Fibroblast of skin of left quadriceps (primary cell): ENCODE measurements around the gene RFLNA.

ENCODE experiments used
- DNase-seq, 2 experiments: peaks; one replicate each; pipeline ENCODE4 v3.0.0-alpha.2; 2013; ENCODE audit warnings: low read depth in 2 of 2

The RFLNA gene

DNA sequence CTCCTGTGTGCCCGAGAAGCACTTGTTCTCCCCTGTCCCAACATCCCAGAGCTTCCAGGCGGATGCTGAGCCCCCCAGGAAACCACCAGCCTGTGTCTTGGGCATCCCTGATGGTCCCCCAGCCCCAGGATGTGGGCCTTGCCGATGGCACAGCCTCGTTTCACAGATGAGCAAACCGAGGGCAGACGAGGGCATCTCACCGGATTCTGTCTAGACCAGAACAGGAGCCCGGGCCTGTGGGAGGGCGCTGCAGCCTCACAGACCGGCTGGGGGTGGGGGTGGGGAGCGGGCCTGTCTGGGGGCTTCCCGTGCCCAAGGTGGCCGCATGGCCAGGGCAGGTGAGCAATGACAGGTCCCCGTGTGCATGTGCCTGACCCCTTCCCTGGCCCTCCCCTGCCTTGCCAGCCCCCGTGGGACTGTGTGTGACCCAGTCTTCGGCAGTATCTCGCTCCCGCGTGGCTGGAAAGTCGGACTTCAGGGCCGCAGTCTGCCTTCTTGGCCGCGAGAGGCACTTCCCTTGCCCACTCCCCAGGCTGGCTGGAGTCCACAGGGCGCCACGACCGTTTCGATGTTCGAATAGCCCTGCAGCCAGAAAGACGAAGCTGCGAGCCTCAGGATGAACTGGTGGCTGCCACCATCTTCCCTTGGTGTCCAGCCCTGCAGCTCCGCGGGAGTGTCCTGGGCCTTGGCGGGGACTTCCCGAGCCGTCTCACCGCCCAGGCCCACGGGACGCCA lies 8.9 kb downstream of the RFLNA start:
- DNase-seq = no peak

DNA sequence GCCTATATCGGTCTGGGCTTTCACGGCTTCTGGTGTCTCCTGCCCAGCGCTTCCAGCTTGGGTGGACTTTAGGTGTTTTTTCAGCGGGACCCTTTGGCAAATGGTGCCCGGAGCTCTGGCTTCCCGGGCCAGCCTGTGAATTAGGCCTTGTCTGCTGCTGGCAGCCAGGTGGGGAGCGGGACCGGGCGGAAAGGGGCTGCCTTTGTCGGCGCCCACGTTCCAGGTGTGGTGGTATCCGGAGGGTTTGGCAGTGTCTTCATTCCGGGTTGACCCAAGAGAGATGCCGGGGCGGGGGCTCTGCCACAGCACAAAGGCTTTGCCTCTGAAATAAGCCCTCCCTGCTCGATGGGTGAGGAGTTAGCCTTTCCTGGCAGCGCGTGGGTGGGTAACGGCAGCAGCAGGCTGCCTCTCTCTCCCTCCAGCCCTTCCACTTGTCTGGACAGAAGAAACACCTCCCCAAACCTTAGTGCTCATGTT lies 9.5 kb downstream of the RFLNA start:
- DNase-seq = no peak

DNA sequence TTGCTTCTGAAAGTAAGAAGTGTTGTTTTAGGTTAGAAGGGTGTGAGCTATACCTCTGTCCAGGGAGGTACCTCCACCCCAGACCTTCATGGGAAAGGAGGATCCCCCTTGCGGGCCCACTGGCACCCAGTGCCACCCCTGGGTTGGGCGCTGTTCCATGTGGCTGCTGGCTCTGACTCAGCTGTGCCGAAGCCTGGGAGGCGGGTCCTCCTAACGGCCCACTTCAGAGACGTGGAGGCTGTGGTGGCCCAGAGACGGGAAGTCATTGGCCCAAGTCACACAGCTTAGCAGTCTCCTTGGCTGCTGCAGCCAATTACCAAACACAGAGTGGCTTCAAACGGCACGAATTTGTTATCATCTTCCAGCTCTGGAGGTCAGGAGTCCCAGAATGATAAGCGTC lies 10.2 kb downstream of the RFLNA start:
- DNase-seq = no peak

DNA sequence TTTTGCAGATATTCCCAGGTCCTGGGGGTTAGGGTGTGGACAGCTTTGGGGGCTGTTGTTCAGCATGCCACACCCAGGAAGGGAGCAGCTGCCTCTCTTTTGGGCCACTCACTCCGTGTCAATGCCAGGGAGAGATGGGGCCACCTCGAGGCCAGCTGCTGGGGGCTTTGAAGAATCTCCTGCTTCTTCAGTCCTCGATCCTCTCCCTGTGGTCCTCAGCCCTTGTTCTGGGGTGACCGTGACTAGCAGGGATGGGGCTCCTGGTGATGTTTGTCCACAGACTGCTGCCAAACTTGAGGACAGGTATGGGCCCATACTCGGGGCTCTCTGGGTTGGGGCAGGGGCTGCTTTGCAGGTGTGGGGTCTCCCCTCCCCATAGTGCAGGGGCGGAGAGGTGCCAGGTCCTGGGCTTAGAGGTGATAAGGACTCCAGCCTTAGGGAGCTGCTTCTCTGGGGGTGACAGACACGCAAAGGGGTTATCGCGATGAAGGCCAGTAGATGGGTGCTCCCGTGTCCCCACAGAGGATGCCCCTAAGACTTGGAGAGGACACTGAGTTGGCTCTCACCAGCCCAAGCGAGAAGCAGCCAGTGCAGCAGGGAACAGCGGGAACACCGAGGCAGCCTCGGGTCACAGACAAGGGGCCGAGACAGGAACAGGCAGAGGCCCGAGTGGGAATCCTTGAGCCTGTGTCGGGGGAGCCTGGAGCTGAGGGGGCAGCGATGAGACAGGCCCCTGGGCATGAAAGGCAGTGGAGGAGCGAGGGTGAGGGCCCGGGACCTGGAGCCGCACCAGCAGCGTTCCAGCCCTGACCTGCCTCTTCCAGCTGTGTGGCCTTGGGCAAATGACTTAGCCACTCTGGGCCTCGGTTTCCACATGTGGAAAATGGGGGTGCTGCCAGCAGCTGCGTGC lies 11.1 kb downstream of the RFLNA start:
- no peak for DNase-seq

DNA sequence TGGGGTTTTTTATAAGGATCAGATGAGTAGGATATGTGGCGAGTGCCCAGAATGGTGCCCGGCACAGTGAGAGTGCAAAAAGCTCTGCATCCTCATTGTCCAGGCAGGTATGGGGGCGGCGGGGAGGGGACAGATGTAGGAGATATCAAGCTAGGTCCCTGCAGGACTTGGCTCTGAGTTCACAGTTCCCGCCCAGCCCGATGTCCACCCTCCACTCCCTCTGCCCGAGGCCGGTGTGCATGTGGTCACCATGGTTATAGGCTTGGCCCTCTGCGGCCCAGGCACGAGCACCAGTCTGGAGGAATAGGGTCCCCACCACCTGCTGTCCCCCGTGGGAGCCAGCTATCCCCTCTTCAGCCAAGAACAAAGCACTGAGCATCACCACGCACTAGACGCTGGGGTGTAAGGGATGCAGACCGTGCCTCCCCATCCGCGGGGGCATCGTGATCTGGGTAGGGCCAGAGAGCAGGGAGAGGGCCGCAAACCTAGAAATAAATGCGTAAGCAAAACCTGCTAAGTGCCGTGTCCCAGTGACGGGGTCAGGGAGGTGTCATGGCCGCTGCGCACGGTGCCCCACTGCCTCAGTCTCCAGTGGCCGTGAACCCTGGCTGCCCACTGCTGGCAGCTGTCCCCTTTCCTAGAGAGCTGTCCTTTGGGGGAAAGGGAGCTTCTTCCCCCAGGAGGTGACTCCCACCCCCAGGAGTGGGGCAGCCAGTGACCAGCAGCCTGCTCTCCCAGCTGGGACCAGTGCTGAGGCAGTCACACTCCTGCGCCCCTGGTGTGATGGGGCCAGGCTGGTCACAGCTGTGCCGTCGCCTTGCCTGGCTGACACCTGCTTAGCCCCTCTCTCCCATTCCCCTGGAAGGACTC lies 12.0 kb downstream of the RFLNA start:
- DNase-seq = no peak

DNA sequence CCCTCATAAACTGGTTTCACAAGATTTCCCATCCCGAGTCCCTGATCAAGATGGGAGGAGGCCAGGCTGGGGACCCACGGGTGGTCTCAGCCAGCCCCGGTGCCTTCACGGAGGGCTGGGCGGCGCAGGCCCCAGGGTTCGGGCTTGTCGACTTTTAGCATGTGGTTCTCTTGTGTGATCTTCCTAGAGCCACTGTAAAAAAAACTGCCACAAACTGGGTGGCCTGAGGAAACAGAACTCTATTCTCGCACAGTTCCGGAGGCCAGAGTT lies 12.6 kb downstream of the RFLNA start:
- DNase-seq = no peak

DNA sequence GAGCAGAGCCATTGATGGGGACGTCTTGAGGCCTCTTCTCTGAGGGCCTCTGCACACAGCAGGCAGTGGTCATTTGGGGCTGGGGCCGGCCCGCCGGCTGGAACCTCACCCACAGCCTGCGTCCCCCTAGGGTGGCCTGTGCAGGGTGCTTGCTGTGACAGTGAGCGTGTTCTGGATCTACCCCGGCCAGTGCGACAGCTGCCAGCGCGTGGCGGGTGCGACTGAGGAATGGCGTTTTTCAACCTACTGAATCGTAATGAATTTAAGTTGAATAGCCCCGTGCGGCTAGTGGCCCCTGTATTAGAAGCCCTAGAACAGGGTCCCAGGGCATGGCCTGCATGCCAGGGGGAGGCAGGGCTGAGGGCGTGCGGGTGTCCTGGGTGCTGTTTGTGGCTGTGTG lies 13.8 kb downstream of the RFLNA start:
- no peak for DNase-seq

DNA sequence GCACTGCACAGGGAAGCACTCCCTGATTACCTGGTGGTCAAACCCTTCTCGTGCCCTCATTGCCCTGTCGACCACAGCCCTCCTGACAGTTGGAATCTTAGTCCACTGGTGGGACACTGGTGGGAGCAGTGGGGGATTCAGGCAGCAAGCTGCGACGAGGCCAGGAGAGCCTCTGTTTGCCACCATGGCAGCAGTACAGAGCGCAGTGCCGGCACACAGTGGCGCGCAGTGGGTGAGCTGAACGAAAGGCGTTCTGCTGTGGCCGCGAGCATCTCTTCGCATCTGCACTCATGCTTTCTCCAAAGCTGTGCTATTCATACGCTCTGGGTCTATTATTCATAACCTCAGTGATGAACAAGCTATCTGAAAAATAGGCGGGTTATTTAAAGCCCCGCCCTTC lies 14.3 kb downstream of the RFLNA start:
- DNase-seq = no peak

DNA sequence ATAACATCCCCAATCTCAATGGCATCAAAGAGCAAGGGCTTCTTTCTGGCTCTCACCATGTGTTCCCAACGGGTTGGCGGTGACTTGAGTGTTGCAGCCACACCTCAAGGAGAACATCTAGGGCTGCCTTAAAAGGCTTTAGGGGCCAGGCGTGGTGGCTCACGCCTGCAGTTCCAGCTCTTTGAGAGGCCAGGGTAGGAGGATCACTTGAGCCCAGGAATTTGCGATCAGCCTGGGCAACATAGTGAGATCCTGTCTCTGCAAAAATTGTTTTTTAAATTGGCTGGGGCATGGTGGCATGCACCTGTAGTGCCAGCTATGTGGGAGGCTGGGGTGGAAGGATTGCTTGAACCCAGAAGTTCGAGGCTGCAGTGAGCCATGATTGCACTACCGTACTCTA lies 14.9 kb downstream of the RFLNA start:
- no peak for DNase-seq

DNA sequence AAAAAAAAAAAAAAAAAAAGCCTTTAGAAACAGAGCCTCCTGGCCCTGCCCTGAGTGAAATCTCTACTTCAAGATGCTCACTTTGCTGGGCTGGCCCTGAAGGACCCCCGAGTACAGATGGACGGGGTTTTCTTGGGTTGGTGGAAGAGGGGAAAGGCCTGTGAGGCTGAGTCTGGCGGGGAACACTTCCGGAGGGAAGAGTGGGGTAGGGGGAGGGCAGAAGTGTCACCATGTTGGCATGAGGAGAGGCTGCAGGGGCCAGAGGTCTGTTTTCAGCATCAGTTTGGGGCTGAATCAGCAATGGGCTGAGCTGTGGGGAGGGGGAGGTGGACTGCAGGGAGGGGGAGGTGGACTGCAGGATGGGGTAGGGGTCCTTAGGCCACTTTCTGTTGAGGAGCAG lies 15.3 kb downstream of the RFLNA start:
- no peak for DNase-seq

DNA sequence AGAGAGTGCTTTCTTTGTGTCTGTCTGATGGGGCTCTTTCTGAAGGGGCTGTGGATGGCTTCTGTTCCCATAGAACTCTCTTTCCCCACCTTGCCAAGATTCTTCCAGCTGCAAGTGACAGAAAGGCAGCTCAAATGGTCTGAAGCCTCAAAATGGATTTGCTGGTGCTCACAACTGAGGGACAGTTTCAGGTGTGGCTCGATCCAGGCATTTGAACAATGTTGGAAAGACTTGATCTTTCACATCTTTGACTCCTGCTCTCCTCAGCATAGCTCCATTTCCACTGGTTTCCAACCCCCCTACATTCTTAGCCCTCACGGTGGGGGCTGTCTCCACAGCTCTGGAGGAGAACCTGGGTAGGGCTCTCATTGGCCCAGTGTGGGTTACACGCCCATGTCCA lies 15.9 kb downstream of the RFLNA start:
- no peak for DNase-seq

DNA sequence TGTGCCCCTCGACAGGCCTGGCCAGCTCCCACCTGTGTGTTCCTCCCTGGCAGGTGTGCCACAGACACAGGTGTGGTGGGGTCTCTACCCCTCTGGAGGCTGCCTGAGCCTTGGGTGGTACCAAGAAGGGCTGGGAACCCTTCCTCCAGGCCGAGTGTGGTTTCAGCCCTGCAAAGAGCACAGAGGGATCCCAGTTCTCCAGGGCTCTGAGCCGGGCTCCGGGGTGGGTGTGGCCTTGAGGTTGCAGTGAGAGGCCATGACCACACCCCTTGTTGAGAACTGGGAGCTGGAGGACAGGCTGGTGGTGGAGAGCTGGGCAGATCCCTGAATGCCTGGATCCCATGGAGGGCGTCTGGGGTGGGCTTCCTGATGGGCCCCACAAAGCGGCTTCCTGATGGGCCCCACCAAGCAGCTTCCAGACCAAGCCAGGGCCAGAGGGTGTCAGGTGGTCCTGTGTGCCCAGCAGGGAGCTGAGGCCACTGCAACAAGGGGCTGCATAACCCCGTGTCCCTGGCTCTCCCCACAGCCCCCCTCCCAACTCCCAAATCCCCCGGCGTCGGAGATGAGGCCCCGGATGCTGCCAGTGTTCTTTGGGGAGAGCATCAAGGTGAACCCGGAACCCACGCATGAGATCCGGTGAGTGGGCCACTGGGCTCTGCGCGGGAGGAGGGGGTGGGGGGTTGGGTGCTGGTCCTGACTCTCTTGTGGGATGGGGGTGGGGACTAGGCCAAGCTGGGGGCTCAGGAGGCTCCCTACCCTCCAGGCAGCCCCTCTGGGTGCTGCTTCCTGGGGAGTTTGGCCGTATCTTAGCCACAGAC lies 16.6 kb downstream of the RFLNA start:
- no peak for DNase-seq

DNA sequence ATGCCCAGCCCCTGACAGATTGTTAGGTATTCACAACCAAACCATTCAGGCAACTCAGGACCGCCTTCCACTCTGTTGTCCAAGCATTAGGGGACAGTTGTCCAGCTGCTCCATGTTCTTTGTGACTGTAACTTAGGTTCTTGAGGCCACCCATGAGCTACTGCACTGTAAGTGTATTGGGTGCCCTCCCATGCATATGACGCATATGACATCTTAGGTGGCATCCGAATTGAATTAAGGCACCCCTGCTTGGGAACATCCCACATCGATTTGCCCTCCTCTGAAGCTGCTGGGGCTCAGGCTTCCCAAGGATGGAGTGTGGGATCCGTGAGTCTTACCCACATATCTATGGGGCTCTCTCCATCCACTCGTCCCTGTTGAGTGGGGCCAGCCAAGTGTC lies 17.7 kb downstream of the RFLNA start:
- DNase-seq = no peak

DNA sequence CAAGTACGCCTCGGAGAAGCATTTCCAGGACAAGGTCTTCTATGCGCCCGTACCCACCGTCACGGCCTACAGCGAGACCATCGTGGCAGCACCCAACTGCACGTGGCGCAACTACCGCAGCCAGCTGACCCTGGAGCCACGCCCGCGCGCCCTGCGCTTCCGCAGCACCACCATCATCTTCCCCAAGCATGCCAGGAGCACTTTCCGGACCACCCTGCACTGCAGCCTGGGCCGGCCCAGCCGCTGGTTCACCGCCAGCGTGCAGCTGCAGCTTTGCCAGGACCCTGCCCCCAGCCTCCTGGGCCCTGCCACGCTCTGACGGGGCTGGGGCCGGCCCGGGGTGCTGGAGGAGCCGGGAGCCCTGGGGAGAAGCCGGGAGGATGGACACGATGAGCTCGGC lies 19.3 kb downstream of the RFLNA start:
- DNase-seq = no peak

DNA sequence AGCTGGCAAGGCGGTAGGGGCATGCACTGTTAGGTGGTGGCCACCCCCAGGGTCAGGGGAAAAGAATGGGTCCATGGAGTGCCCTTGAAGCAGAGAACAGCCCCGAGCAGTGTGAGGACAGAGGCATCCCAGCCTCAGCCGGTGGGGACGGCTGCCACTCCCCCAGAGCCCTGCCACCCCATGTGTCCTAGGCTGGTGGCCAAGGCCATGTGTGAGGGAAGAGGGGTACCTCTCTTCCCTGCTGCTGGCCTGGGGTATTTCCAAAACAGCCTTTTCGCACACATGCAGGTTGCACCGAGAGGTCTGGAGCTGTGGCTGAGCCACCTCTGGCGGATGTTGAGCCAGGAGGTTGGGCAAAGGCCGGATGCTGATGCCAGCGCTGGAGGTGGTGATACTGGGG lies 19.9 kb downstream of the RFLNA start:
- no peak for DNase-seq

DNA sequence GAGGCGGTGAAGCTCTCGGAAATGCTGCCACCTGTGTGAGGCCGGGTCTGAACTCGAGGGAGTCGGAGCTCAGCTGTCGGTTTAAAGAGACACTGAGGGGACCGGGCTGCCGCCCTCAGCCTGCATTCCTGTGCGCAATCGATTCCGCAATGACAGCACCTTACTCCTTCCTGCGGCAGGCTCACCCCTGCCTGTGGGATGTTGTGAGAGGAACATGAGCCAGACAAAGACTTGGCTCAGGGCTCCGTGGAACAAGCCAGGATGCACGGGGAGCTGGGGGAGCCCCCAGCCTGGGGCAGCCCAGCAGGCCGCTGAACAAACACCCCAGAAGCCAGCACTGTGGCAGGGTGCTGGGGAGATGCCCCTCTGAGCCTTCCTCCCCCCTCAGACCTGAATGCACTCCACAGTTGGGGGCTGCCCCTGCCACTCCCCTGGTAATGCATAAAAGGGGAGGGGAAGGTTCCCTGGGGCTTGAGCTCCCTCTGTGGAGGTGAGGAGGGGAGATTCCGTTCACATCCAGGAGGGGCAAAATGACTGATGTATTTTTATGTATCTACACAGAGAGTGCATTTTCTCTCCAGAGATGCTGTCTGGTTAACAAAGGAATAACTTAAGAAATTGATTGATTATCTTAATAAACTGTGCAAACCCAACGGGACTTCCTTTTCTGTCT lies 20.6 kb downstream of the RFLNA start:
- no peak for DNase-seq

DNA sequence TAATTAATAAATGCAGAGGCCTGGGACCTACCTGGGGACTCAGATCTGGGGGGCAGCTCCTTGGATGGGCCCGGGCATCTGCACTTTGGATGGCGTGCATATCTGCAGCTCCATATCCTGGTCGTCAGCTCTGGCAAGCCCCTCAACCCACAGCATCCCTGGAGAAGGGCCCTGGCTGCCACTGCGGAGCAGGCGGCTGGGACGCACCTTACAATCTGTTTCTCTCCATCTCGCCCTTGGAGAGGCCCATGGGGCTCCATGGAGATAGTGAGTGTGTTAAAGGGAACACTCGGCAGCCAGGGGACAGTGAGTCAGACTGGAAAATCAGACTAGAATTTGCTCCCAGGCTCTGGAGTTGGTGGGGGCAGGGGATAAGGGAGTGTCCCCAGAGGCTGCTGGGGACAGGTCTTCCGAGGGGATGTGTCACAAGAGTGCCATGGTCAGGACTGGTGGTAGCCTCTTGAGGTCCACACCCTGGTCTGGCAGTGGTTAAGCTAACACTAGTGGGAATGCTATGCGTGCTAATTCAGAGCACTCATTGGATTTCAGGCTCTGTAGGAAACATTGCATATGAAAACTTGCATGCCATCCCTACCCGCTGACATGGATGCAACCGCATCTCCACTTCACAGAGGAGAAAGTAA lies 21.5 kb downstream of the RFLNA start:
- DNase-seq = no peak

DNA sequence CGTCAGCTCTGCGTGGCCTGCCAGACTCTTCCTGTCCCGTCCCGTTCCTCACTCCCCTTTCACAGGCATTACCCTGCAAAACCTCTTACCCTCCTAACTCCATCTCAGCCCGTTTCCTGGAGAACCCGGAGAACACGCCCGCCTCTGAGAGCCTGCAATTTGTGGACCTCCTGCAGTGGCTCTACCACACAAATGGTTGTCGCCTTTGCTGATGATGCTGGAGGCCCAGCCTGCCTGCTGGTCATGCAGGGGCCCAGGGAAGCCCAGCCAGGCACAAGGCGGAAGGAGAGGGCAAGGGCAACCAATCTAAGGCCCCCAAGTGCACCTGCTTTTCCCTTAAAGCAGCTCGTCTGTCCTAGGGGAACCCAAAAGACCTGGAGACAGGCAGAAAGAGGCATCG lies 22.5 kb downstream of the RFLNA start:
- DNase-seq = no peak

DNA sequence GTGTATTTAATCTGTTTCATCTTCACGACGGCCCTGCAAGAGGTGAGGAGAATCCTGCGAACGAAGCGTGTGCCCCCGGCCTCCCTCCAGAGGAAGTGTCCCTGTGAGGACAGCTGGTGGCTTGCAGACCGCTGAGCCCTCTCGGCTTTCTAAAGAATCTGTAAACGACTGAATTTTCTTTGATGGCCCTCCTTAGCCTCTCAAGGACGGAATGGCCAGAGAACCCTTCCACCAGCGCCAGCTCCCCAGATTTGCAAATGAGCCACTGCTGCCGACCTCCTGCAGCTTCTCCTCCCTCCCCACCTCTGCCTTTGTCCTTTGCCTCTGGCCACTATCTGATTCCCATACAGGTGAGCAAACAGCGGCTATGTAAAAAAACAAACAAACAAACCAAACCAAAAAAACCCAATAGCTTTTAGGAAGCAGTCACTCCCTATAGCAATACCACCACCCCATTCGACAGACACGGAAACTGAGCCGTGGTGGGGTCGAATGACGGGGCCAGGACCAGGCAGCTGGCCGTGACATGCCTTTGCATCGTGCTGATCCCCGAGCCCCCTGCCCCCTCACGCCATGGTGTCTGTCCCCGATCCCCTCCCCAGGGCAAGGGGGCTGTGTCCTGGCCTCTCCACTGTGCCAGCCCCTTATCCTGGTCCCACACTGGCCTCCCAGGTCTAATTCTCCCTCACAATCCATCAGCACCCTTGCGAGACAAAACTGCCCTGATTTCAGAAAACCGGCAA lies 23.6 kb downstream of the RFLNA start:
- no peak for DNase-seq
